K562 (cell line): ENCODE results near the gene DLAT.

Experiments used
- NCOA6 ChIP-seq: fragments of 450-650 bp; IDR thresholded peaks from 2 replicates; pipeline ENCODE4 v1.6.1; 2017; ENCODE audit warnings: mild to moderate bottlenecking
- SP1 ChIP-seq: sonication (generic); formaldehyde crosslinking; IDR thresholded peaks from 2 replicates; pipeline ENCODE4 v1.8.1; 2022; ENCODE audit warnings: mild to moderate bottlenecking, missing genetic modification reagents

DNA sequence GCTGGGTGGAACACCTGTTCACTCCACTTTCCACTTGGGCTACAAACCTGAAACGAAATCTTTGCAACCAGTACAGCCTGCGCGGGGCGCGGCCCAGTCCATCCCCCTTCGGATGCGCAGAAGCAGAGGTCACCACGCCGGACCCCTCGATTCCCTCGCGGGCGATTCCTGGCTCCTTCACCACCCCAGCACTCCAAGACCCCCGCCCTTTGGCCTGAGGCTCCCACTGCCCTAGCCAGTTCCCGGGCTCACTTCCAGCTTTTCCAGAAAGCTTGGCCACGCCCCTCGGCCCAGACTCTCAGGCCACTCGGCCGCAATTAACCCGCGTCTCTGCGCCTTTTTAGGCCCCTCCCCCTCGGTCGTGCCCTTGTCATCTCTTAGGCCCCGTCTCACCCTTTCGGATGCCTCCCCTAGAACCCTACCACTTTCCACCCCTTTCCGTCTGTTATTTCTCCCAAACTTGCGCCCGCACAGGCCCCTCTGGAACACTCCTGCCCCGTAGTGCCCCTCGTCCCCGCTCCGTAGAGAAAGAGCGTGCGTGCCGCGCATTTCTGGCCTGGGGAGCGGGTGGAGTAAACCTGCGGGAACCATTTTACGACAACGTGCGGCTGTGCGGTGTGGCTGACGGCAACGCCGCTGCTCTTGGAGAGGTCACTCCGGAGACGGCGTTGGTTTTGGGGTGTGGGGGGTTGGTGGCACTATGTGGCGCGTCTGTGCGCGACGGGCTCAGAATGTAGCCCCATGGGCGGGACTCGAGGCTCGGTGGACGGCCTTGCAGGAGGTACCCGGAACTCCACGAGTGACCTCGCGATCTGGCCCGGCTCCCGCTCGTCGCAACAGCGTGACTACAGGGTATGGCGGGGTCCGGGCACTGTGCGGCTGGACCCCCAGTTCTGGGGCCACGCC is at the start of gene DLAT:
- no peak for TF ChIP-seq NCOA6
- peak; percentile 88 for TF ChIP-seq SP1 (CRISPR knock-in tag)
